Motor neuron (in vitro differentiated cells): ENCODE results near the gene SPARCL1. TPM values are rescaled to one million over a fixed set of nuclear protein-coding genes. Genes with fewer than 3 reads are reported as not detected.
"Not testable (repeated sequence)": the region's sequence is repeated elsewhere in the genome, so short reads cannot be mapped to it uniquely, and the experiment has no call there.

Experiments
- ATAC-seq, 8 experiments: fragments of 200-7000 bp; cut with Tn5 transposase; replicated peaks in 6 of 8; 2 replicates each; pipeline ENCODE4 v1.8.0; 2021; ENCODE audit warnings: mild to moderate bottlenecking in 8 of 8, moderate library complexity in 8 of 8
- H3K27ac ChIP-seq, 2 donors: fragments of 250-450 bp; sonication (Bioruptor Pico); 2 replicates each; pipeline ENCODE4 v1.9.0; 2021; ENCODE audit warnings: antibody characterized with exemption in 2 of 2, mild to moderate bottlenecking in 2 of 2, moderate library complexity in 1 of 2
- H3K4me1 ChIP-seq, 2 donors: fragments of 250-450 bp; sonication (Bioruptor Pico); replicated peaks in 1 of 2; 2 replicates each; pipeline ENCODE4 v1.6.1; 2021; ENCODE audit warnings: antibody characterized with exemption in 2 of 2, mild to moderate bottlenecking in 2 of 2, moderate library complexity in 1 of 2
- H3K4me3 ChIP-seq, 5 donors: fragments of 250-450 bp; sonication (Bioruptor Pico); 2 replicates each; pipeline ENCODE4 v1.9.0; 2021; ENCODE audit warnings: antibody characterized with exemption in 5 of 5, mild to moderate bottlenecking in 5 of 5, moderate library complexity in 4 of 5
- WGBS, 10 experiments: fragments of 450-650 bp; shearing (Covaris generic); methylation state at CpG; one replicate each; pipeline ENCODE4 v1.0.0; 2022; 5-methylcytosine and 5-hydroxymethylcytosine counted together
- in situ Hi-C, 9 experiments: fragments of 400-800 bp; cut with MboI; loops; one replicate each; pipeline ENCODE4 v1.15.0; 2021; ENCODE audit warnings: low sequenced_read_pairs in 9 of 9, low pct_unique_long_range_greater_than_20kb in 2 of 9; ENCODE audit not compliant: unreplicated experiment in 9 of 9
- total RNA-seq, 8 experiments: library from RNA; unstranded; fragments of 300-600 nt; gene quantifications; 2 replicates each; pipeline versions ENCODE4 v1.2.3 to v1.2.4, GENCODE V29; 2022

The SPARCL1 gene
- 100 to 1,000 TPM in 1 of 8 experiments, 10 to 100 TPM in 2, 1 to 10 TPM in 3, under 1 TPM in 2; 0.36 to 473 (median 7.8) TPM for total RNA-seq

DNA sequence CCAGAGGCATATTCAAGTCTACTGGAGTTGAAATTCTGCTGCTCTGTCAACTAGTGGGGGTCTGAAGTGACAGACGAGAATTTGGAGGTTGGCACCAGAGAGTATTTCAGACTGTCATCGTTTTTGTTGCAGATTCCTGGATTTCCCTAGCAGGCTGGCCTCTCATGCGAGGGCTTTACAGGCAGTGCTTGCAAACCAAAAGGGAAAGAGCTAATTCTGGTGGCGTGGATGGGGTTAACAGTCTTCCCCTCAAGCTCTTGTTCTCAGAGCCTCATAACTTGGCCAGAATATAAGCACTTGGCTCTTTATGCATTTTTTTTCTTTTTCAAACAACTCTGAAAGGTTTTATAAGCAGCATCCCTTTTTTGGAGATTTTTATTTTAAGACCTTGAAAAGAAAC, at the start of gene SPARCL1:
TSS of gene SPARCL1 (minus strand) at position 190 of the 400 bp plus-strand sequence. CDS start 29,802 bp downstream, outside the sequence.
- Histone ChIP-seq H3K27ac (peak within 1 kb of the TSS in 1 of 2 donors; percentile 64), H3K4me3 (peak within 1 kb of the TSS; percentile 4 to 22 (median 15)), H3K4me1 (peaks cover 19 to 21% of the 10 kb centered on the region in 2 donors)
- WGBS, 10 experiments = 5 to 100% (median 26%) methylated on average over 1 to 4 of the region's 4 CpGs; no CpG with 5 or more reads in 1 of the 10 experiments
- in situ Hi-C loops = loop anchor here in 1 of 9 experiments (25.0 kb wide), 1 partner anchor 308 kb away; the partner anchor contains the start of gene MEPE
- ATAC-seq = peak in 2 of 8 experiments; percentile 13 to 44

DNA sequence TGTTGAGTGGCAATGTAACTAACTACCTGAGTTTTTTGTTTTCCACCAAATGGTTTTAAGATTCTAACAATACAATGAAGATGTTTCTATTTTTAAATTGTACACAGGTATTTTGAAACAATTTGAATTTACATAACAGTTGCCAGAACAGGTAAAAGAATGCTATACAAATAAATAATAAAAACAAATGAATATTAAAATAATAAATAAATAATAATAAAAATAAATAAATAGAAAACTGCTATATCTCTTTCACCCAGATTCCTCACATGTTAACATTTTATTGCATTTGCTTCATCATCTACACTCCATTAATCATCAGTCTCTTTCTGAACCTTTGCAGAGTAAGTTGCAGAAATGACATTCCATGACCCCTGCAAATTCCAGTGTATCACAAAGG, 46.8 kb upstream of the SPARCL1 start:
- no peak overlapping the region for H3K27ac ChIP-seq
- ATAC-seq = no peak
- no peaks in the 10 kb centered on the region for H3K4me1 ChIP-seq
- H3K4me3 ChIP-seq = no peak overlapping the region
- in situ Hi-C loops = no loop called here

DNA sequence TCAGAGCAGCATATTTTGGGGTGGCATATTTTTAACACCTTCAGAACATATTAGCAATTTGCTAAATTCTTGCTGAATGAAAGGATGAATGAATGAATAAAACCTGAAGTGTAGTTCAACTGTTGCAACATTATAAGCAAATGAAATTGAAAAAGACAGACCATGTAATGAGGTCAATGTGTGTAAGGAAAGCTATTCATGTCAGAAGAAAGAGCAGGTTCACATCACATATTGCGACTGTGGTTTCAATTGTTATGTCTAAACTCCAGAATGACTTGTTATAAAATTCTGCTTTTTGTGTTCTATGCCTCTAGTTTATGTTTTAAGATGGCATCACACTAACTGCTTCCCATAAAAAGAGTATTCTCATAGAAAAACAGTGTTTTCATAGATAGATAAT, 46.2 kb upstream of the SPARCL1 start:
- no peaks in the 10 kb centered on the region for H3K4me1 ChIP-seq
- no peak overlapping the region for H3K4me3 ChIP-seq
- in situ Hi-C loops = no loop called here
- no peak for ATAC-seq
- WGBS, 10 experiments = 0 to 100% (median 91%) methylated on average over 1 of the region's 1 CpG; no CpG with 5 or more reads in 2 of the 10 experiments
- H3K27ac ChIP-seq = no peak overlapping the region

- WGBS, 10 experiments = 3 to 100% (median 80%) methylated on average over 1 to 3 of the region's 3 CpGs; no CpG with 5 or more reads in 1 of the 10 experiments
- H3K27ac ChIP-seq = no peak overlapping the region
- no peak overlapping the region for H3K4me3 ChIP-seq
- H3K4me1 ChIP-seq = no peaks in the 10 kb centered on the region
- ATAC-seq = no peak
- in situ Hi-C loops = loop anchor here in 1 of 9 experiments (25.0 kb wide), 1 partner anchor 412 kb away; the partner anchor contains the start of gene SPP1
Measured at GRCh38 chr4:87574996-87575395, 45.8 kb upstream of the SPARCL1 start.

- in situ Hi-C loops = loop anchor here in 1 of 9 experiments (25.0 kb wide), 1 partner anchor 413 kb away; the partner anchor contains the start of gene SPP1
- H3K4me3 ChIP-seq, H3K27ac ChIP-seq, ATAC-seq, H3K4me1 ChIP-seq: not testable (repeated sequence)
Measured at GRCh38 chr4:87574376-87574775, 45.2 kb upstream of the SPARCL1 start.

- Histone ChIP-seq H3K4me3 (no peak overlapping the region), H3K4me1 (no peaks in the 10 kb centered on the region), H3K27ac (no peak overlapping the region)
- 40 to 100% (median 84%) methylated on average over 2 to 5 of the region's 5 CpGs; no CpG with 5 or more reads in 2 of the 10 experiments for WGBS, 10 experiments
- no peak for ATAC-seq
- in situ Hi-C loops = loop anchor here in 1 of 9 experiments (25.0 kb wide), 1 partner anchor 417 kb away; the partner anchor contains the start of gene SPP1
Measured at GRCh38 chr4:87570290-87570805, 41.2 kb upstream of the SPARCL1 start.

DNA sequence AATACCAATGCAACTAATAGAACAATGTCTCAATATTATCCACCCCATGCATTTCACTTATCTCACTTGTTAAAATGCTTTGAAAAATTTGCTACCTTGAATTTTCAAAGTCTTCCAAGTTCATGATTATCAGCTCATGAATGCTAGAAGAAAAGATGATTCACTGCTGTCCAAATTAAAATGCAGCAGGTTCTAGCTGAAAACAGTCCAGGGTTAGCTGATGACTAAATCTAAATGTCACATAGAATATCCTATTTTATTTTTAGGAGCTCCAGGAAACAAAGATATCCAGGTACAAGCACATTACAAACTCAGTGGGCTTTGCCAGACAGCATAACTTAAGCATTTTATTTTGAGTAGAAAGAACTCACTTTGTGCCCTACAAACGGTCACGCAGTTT, 38.0 kb upstream of the SPARCL1 start:
- Histone ChIP-seq H3K4me3 (no peak overlapping the region), H3K4me1 (no peaks in the 10 kb centered on the region), H3K27ac (no peak overlapping the region)
- in situ Hi-C loops = loop anchor here in 1 of 9 experiments (25.0 kb wide), 1 partner anchor 420 kb away; the partner anchor contains the start of gene SPP1
- no peak for ATAC-seq
- 76 to 100% (median 94%) methylated on average over 2 of the region's 2 CpGs; no CpG with 5 or more reads in 3 of the 10 experiments for WGBS, 10 experiments

GRCh38 chr4:87566276-87566675, 37.1 kb upstream of the SPARCL1 start:
- no peak for ATAC-seq
- in situ Hi-C loops = loop anchor here in 1 of 9 experiments (25.0 kb wide), 1 partner anchor 421 kb away; the partner anchor contains the start of gene SPP1
- Histone ChIP-seq H3K27ac (no peak overlapping the region), H3K4me3 (no peak overlapping the region), H3K4me1 (no peaks in the 10 kb centered on the region)
- WGBS, 10 experiments = 33 to 87% (median 48%) methylated on average over 1 to 2 of the region's 2 CpGs; no CpG with 5 or more reads in 2 of the 10 experiments

GRCh38 chr4:87565746-87566145, 36.6 kb upstream of the SPARCL1 start:
- in situ Hi-C loops = loop anchor here in 1 of 9 experiments (25.0 kb wide), 1 partner anchor 422 kb away; the partner anchor contains the start of gene SPP1
- ATAC-seq = peak in 1 of 8 experiments; percentile 54
- WGBS, 10 experiments = 0 to 85% (median 72%) methylated on average over 1 to 4 of the region's 4 CpGs; no CpG with 5 or more reads in 1 of the 10 experiments

DNA sequence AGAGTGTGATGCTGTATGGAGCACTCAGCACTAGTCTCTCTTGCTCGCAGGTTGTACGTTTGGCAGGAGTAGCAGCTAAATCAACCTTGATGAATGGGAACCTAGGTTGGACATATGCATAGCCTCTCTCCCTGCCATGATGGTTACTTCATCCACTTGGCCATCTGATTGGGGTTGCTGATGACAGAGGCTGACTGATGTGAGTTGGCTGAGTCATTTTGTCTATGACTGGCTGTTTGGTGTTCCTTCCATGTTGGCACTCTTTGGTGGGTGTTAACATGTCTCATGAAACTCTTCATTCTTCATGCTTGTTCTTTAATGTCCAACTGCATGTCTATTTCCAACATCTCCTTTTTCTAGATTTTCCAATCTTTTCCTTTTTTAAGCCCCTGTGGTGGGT, 31.6 kb upstream of the SPARCL1 start:
- 29 to 100% (median 90%) methylated on average over 1 to 2 of the region's 2 CpGs; no CpG with 5 or more reads in 3 of the 10 experiments for WGBS, 10 experiments
- ATAC-seq = no peak

More at GRCh38 chr4:87565746-87566145, 36.6 kb upstream of the SPARCL1 start:
- H3K27ac ChIP-seq = no peak overlapping the region
- no peaks in the 10 kb centered on the region for H3K4me1 ChIP-seq
- H3K4me3 ChIP-seq = no peak overlapping the region

GRCh38 chr4:87559090-87559837, 30.1 kb upstream of the SPARCL1 start:
- no peak overlapping the region for H3K27ac ChIP-seq
- ATAC-seq = peak in 2 of 8 experiments; percentile 25 to 51
- 13 to 67% (median 44%) methylated on average over 3 to 8 of the region's 8 CpGs for WGBS, 10 experiments
- in situ Hi-C loops = loop anchor here in 1 of 9 experiments (25.0 kb wide), 1 partner anchor 428 kb away; the partner anchor contains the start of gene SPP1
- no peaks in the 10 kb centered on the region for H3K4me1 ChIP-seq
- no peak overlapping the region for H3K4me3 ChIP-seq

More for the DNA sequence above, 31.6 kb upstream of the SPARCL1 start:
- in situ Hi-C loops = loop anchor here in 1 of 9 experiments (25.0 kb wide), 1 partner anchor 426 kb away; the partner anchor contains the start of gene SPP1
- Histone ChIP-seq H3K27ac (no peak overlapping the region), H3K4me3 (no peak overlapping the region), H3K4me1 (no peaks in the 10 kb centered on the region)

- no peak overlapping the region for H3K4me3 ChIP-seq
- WGBS, 10 experiments = 43 to 90% (median 50%) methylated on average over 1 to 2 of the region's 2 CpGs; no CpG with 5 or more reads in 4 of the 10 experiments
- ATAC-seq = no peak
- in situ Hi-C loops = loop anchor here in 1 of 9 experiments (25.0 kb wide), 1 partner anchor 430 kb away; the partner anchor contains the start of gene SPP1
- H3K4me1 ChIP-seq = no peaks in the 10 kb centered on the region
- no peak overlapping the region for H3K27ac ChIP-seq
Measured at GRCh38 chr4:87557348-87557747, 28.2 kb upstream of the SPARCL1 start.
